ENCODE measurements around the gene PNPLA6. TPM values are rescaled to one million over a fixed set of nuclear protein-coding genes. Genes with fewer than 3 reads are reported as not detected.
A peak's percentile ranks its signal among the peaks of the same experiment; 100 is the strongest.

The PNPLA6 gene
- total RNA-seq, 1 experiment from 2014 or later, result 65.8 TPM

GRCh38 chr19:7600721-7601120, 65.2 kb downstream of the PNPLA6 start:
- no peaks in the 10 kb centered on the region for H3K79me2 ChIP-seq (ENCODE audit: low read length)
- no peaks in the 10 kb centered on the region for H3K4me1 ChIP-seq (ENCODE audit: low read length)

GRCh38 chr19:7602240-7602934, 66.9 kb downstream of the PNPLA6 start:
- H3K4me2 ChIP-seq (ENCODE audit: low read depth, low read length, poor library complexity, severe bottlenecking), result no peak overlapping the region
- no peak for DNase-seq
- no peaks in the 10 kb centered on the region for H4K20me1 ChIP-seq (ENCODE audit: insufficient read depth, low read depth, low read length)
- H3K27ac ChIP-seq (ENCODE audit: low read length), result no peak overlapping the region
- H3K27me3 ChIP-seq (ENCODE audit: low read length), result no peaks in the 10 kb centered on the region
- no peak overlapping the region for H3K9ac ChIP-seq (ENCODE audit: low read length)
- H2AFZ ChIP-seq (ENCODE audit: low read length), result no peak overlapping the region
- H3K9me2 ChIP-seq (replicated peaks; ENCODE audit: insufficient read depth, low read length), result no peaks in the 10 kb centered on the region
- H3K36me3 ChIP-seq (ENCODE audit: insufficient read depth, low read length), result no peaks in the 10 kb centered on the region
- H3K9me3 ChIP-seq (ENCODE audit: low read length), result no peaks in the 10 kb centered on the region
- H3K4me1 ChIP-seq (ENCODE audit: low read length), result no peaks in the 10 kb centered on the region
- H3K4me3 ChIP-seq (ENCODE audit: low read length), result no peak overlapping the region
- no peaks in the 10 kb centered on the region for H3K79me2 ChIP-seq (ENCODE audit: low read length)

More at GRCh38 chr19:7600721-7601120, 65.2 kb downstream of the PNPLA6 start:
- H3K36me3 ChIP-seq (ENCODE audit: insufficient read depth, low read length), result no peaks in the 10 kb centered on the region
- H4K20me1 ChIP-seq (ENCODE audit: insufficient read depth, low read depth, low read length), result no peaks in the 10 kb centered on the region
- no peaks in the 10 kb centered on the region for H3K9me2 ChIP-seq (replicated peaks; ENCODE audit: insufficient read depth, low read length)
- no peak for DNase-seq
- no peak overlapping the region for H3K4me3 ChIP-seq (ENCODE audit: low read length)
- no peaks in the 10 kb centered on the region for H3K9me3 ChIP-seq (ENCODE audit: low read length)
- no peaks in the 10 kb centered on the region for H3K27me3 ChIP-seq (ENCODE audit: low read length)
- H3K9ac ChIP-seq (ENCODE audit: low read length), result no peak overlapping the region
- no peak overlapping the region for H3K4me2 ChIP-seq (ENCODE audit: low read depth, low read length, poor library complexity, severe bottlenecking)
- no peak overlapping the region for H2AFZ ChIP-seq (ENCODE audit: low read length)
- H3K27ac ChIP-seq (ENCODE audit: low read length), result no peak overlapping the region

GRCh38 chr19:7602935-7603497, 67.5 kb downstream of the PNPLA6 start:
- Histone ChIP-seq H3K4me2 (ENCODE audit: low read depth, low read length, poor library complexity, severe bottlenecking) (no peak overlapping the region), H3K9ac (ENCODE audit: low read length) (no peak overlapping the region), H3K4me1 (ENCODE audit: low read length) (no peaks in the 10 kb centered on the region)

GRCh38 chr19:7603919-7604318, 68.4 kb downstream of the PNPLA6 start:
- Histone ChIP-seq H3K79me2 (ENCODE audit: low read length) (no peaks in the 10 kb centered on the region), H3K27me3 (ENCODE audit: low read length) (no peaks in the 10 kb centered on the region), H3K27ac (ENCODE audit: low read length) (no peak overlapping the region), H3K4me2 (ENCODE audit: low read depth, low read length, poor library complexity, severe bottlenecking) (no peak overlapping the region), H4K20me1 (ENCODE audit: insufficient read depth, low read depth, low read length) (no peaks in the 10 kb centered on the region), H3K9me3 (ENCODE audit: low read length) (no peaks in the 10 kb centered on the region), H3K4me1 (ENCODE audit: low read length) (no peaks in the 10 kb centered on the region), H3K9me2 (replicated peaks; ENCODE audit: insufficient read depth, low read length) (no peaks in the 10 kb centered on the region), H3K36me3 (ENCODE audit: insufficient read depth, low read length) (no peaks in the 10 kb centered on the region), H3K4me3 (ENCODE audit: low read length) (no peak overlapping the region), H2AFZ (ENCODE audit: low read length) (no peak overlapping the region), H3K9ac (ENCODE audit: low read length) (no peak overlapping the region)
- no peak for DNase-seq

More at GRCh38 chr19:7602935-7603497, 67.5 kb downstream of the PNPLA6 start:
- Histone ChIP-seq H3K36me3 (ENCODE audit: insufficient read depth, low read length) (no peaks in the 10 kb centered on the region), H4K20me1 (ENCODE audit: insufficient read depth, low read depth, low read length) (no peaks in the 10 kb centered on the region), H3K9me3 (ENCODE audit: low read length) (no peaks in the 10 kb centered on the region), H3K4me3 (ENCODE audit: low read length) (no peak overlapping the region), H3K27me3 (ENCODE audit: low read length) (no peaks in the 10 kb centered on the region), H3K9me2 (replicated peaks; ENCODE audit: insufficient read depth, low read length) (no peaks in the 10 kb centered on the region), H3K27ac (ENCODE audit: low read length) (no peak overlapping the region), H2AFZ (ENCODE audit: low read length) (no peak overlapping the region), H3K79me2 (ENCODE audit: low read length) (no peaks in the 10 kb centered on the region)
- DNase-seq, result no peak

- H3K4me1 ChIP-seq (ENCODE audit: low read length), result no peaks in the 10 kb centered on the region
- H3K9me3 ChIP-seq (ENCODE audit: low read length), result no peaks in the 10 kb centered on the region
- DNase-seq, result peak; percentile 97
- H3K27me3 ChIP-seq (ENCODE audit: low read length), result no peaks in the 10 kb centered on the region
- no peak overlapping the region for H3K4me3 ChIP-seq (ENCODE audit: low read length)
- no peaks in the 10 kb centered on the region for H3K36me3 ChIP-seq (ENCODE audit: insufficient read depth, low read length)
- no peaks in the 10 kb centered on the region for H3K79me2 ChIP-seq (ENCODE audit: low read length)
- no peaks in the 10 kb centered on the region for H4K20me1 ChIP-seq (ENCODE audit: insufficient read depth, low read depth, low read length)
- H3K9ac ChIP-seq (ENCODE audit: low read length), result no peak overlapping the region
- H2AFZ ChIP-seq (ENCODE audit: low read length), result no peak overlapping the region
- no peak overlapping the region for H3K4me2 ChIP-seq (ENCODE audit: low read depth, low read length, poor library complexity, severe bottlenecking)
- no peak overlapping the region for H3K27ac ChIP-seq (ENCODE audit: low read length)
- no peaks in the 10 kb centered on the region for H3K9me2 ChIP-seq (replicated peaks; ENCODE audit: insufficient read depth, low read length)
These were observed 70.1 kb downstream of the PNPLA6 start for GRCh38 chr19:7605490-7606222.

GRCh38 chr19:7606289-7606688, 70.8 kb downstream of the PNPLA6 start:
- Histone ChIP-seq H3K4me1 (ENCODE audit: low read length) (no peaks in the 10 kb centered on the region), H4K20me1 (ENCODE audit: insufficient read depth, low read depth, low read length) (no peaks in the 10 kb centered on the region), H3K36me3 (ENCODE audit: insufficient read depth, low read length) (no peaks in the 10 kb centered on the region), H3K9ac (ENCODE audit: low read length) (no peak overlapping the region), H3K27ac (ENCODE audit: low read length) (no peak overlapping the region), H2AFZ (ENCODE audit: low read length) (no peak overlapping the region), H3K27me3 (ENCODE audit: low read length) (no peaks in the 10 kb centered on the region), H3K9me3 (ENCODE audit: low read length) (no peaks in the 10 kb centered on the region), H3K9me2 (replicated peaks; ENCODE audit: insufficient read depth, low read length) (no peaks in the 10 kb centered on the region), H3K4me2 (ENCODE audit: low read depth, low read length, poor library complexity, severe bottlenecking) (no peak overlapping the region), H3K79me2 (ENCODE audit: low read length) (no peaks in the 10 kb centered on the region), H3K4me3 (ENCODE audit: low read length) (no peak overlapping the region)
- DNase-seq, result no peak

GRCh38 chr19:7607212-7607873, 71.8 kb downstream of the PNPLA6 start:
- H3K4me3 ChIP-seq (ENCODE audit: low read length), result no peak overlapping the region
- no peaks in the 10 kb centered on the region for H3K4me1 ChIP-seq (ENCODE audit: low read length)
- no peaks in the 10 kb centered on the region for H3K79me2 ChIP-seq (ENCODE audit: low read length)

More at GRCh38 chr19:7607212-7607873, 71.8 kb downstream of the PNPLA6 start:
- Histone ChIP-seq H3K4me2 (ENCODE audit: low read depth, low read length, poor library complexity, severe bottlenecking) (no peak overlapping the region), H3K27me3 (ENCODE audit: low read length) (no peaks in the 10 kb centered on the region), H3K9ac (ENCODE audit: low read length) (no peak overlapping the region), H3K36me3 (ENCODE audit: insufficient read depth, low read length) (no peaks in the 10 kb centered on the region), H3K9me3 (ENCODE audit: low read length) (no peaks in the 10 kb centered on the region), H3K27ac (ENCODE audit: low read length) (no peak overlapping the region), H4K20me1 (ENCODE audit: insufficient read depth, low read depth, low read length) (no peaks in the 10 kb centered on the region), H2AFZ (ENCODE audit: low read length) (no peak overlapping the region), H3K9me2 (replicated peaks; ENCODE audit: insufficient read depth, low read length) (no peaks in the 10 kb centered on the region)
- DNase-seq, result no peak
